ENCODE data around the gene OR4L1. TPM values are rescaled to one million over a fixed set of nuclear protein-coding genes. Genes with fewer than 3 reads are reported as not detected.
A peak's percentile ranks its signal among the peaks of the same experiment; 100 is the strongest.
"Not testable (repeated sequence)": the region's sequence is repeated elsewhere in the genome, so short reads cannot be mapped to it uniquely, and the experiment has no call there.

The OR4L1 gene
- total and polyA plus RNA-seq, 11 donors: not detected

GRCh38 chr14:20093442-20093841 lies 33.6 kb downstream of the OR4L1 start:
- no peak for DNase-seq
- Histone ChIP-seq H3K27ac (no peak overlapping the region), H3K4me1 (no peaks in the 10 kb centered on the region), H3K4me3 (no peak overlapping the region), H3K36me3 (no peaks in the 10 kb centered on the region), H3K27me3 (no peaks in the 10 kb centered on the region), H3K9me3 (no peaks in the 10 kb centered on the region)
- 20 to 28% (median 25%) methylated on average over 3 to 4 of the region's 4 CpGs for WGBS, 4 donors
- no peak for ATAC-seq
- TF ChIP-seq POLR2A (IDR thresholded peaks at IDR 0.05) (no peak), CTCF (IDR thresholded peaks at IDR 0.05) (no peak)
- intact Hi-C loops (cut with DNase I): no loop called here

GRCh38 chr14:20098926-20099770 lies 39.3 kb downstream of the OR4L1 start:
- H3K4me3 ChIP-seq; H3K27me3 ChIP-seq; H3K36me3 ChIP-seq; H3K9me3 ChIP-seq; ATAC-seq; intact Hi-C loops (cut with DNase I); H3K27ac ChIP-seq; H3K4me1 ChIP-seq: not testable (repeated sequence)
- 79 to 87% (median 83%) methylated on average over 14 to 32 of the region's 32 CpGs for WGBS, 4 donors
- peak in 2 of 5 donors; percentile 3 to 14 for DNase-seq

GRCh38 chr14:20110438-20110837 lies 50.6 kb downstream of the OR4L1 start, which contains the start of gene OR4K17:
Gene OR4K17 (plus strand): TSS chr14:20110739. CDS start chr14:20117500, 6,761 bp downstream.
- H3K9me3 ChIP-seq: peaks cover 0 to 2% (median 0%) of the 10 kb centered on the region in 12 donors
- DNase-seq (no peak), ATAC-seq (no peak)
- no peaks in the 10 kb centered on the region for H3K27me3 ChIP-seq
- no peaks in the 10 kb centered on the region for H3K4me1 ChIP-seq
- 46 to 58% (median 51%) methylated on average over 3 of the region's 3 CpGs for WGBS, 4 donors
- no peak within 1 kb of the TSS for H3K27ac ChIP-seq
- H3K4me3 ChIP-seq: no peak within 1 kb of the TSS
- intact Hi-C loops (cut with DNase I): no loop called here
- no peak for TF ChIP-seq POLR2A (IDR thresholded peaks at IDR 0.05)
- TF ChIP-seq CTCF (IDR thresholded peaks at IDR 0.05): no peak
- no peaks in the 10 kb centered on the region for H3K36me3 ChIP-seq

Other genes with a start within 250 kb of the OR4L1 start
- gene OR4K2, start 184.9 kb upstream of the OR4L1 start, total RNA-seq: not detected
- gene OR4K2, start 184.9 kb upstream of the OR4L1 start, polyA plus RNA-seq: not detected
- gene OR4K5, start 139.4 kb upstream of the OR4L1 start, total RNA-seq: not detected
- gene OR4K5, start 139.4 kb upstream of the OR4L1 start, polyA plus RNA-seq: not detected
- gene OR4K1, start 129.1 kb upstream of the OR4L1 start, total RNA-seq: not detected
- gene OR4K1, start 129.1 kb upstream of the OR4L1 start, polyA plus RNA-seq: not detected
- not detected for gene OR4K15, start 84.5 kb upstream of the OR4L1 start, total RNA-seq
- gene OR4K15, start 84.5 kb upstream of the OR4L1 start, polyA plus RNA-seq: not detected
- gene OR4Q2, start 57.9 kb upstream of the OR4L1 start, total RNA-seq: not detected
- not detected for gene OR4Q2, start 57.9 kb upstream of the OR4L1 start, polyA plus RNA-seq
- not detected for gene OR4K14, start 40.7 kb upstream of the OR4L1 start, total RNA-seq
- not detected for gene OR4K14, start 40.7 kb upstream of the OR4L1 start, polyA plus RNA-seq
- not detected for gene OR4K13, start 24.0 kb upstream of the OR4L1 start, total RNA-seq
- gene OR4K13, start 24.0 kb upstream of the OR4L1 start, polyA plus RNA-seq: not detected
- gene OR4K17, start 50.7 kb downstream of the OR4L1 start, total RNA-seq: not detected
- gene OR4K17, start 50.7 kb downstream of the OR4L1 start, polyA plus RNA-seq: not detected
- not detected for gene OR4N5, start 78.8 kb downstream of the OR4L1 start, total RNA-seq
- gene OR4N5, start 78.8 kb downstream of the OR4L1 start, polyA plus RNA-seq: not detected
- not detected for gene OR11G2, start 130.9 kb downstream of the OR4L1 start, total RNA-seq
- gene OR11G2, start 130.9 kb downstream of the OR4L1 start, polyA plus RNA-seq: not detected
- gene OR11H6, start 163.7 kb downstream of the OR4L1 start, total RNA-seq: not detected
- not detected for gene OR11H6, start 163.7 kb downstream of the OR4L1 start, polyA plus RNA-seq
- gene OR11H7, start 168.9 kb downstream of the OR4L1 start, total RNA-seq: not detected
- not detected for gene OR11H7, start 168.9 kb downstream of the OR4L1 start, polyA plus RNA-seq
- not detected for gene OR11H4, start 179.2 kb downstream of the OR4L1 start, total RNA-seq
- not detected for gene OR11H4, start 179.2 kb downstream of the OR4L1 start, polyA plus RNA-seq
- gene TTC5, start 245.9 kb downstream of the OR4L1 start, total RNA-seq: 10 to 100 TPM in 4 of 9 donors, 1 to 10 TPM in 5; 6.1 to 17.0 (median 9.3) TPM
- 1 to 10 TPM; 3.2 to 7.4 TPM for gene TTC5, start 245.9 kb downstream of the OR4L1 start, polyA plus RNA-seq